ENCODE measurements around the gene MAGI3. TPM values are rescaled to one million over a fixed set of nuclear protein-coding genes. Genes with fewer than 3 reads are reported as not detected.

MAGI3 gene
- total RNA-seq, 1 donor from 2014 or later, result 17.6 TPM

DNA sequence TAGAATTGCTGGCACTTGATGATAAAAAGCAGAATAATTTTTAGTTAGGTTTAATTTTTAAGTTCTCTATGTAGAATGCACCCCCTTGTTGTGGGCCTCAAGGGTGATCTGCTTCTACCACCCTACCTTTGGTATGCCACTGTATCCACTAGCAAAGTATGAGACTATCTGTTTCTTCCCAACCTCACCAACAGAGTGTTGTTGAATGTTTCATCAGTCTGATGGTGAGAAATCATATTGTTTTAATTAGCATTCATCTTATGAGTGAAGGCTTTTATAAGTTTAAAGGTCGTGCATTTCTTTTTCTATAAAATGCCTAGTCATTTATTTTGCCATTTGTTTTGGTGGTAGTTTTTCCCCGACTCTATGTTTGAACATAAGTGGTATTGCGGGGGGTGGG is 141.0 kb downstream of the MAGI3 start:
- TF ChIP-seq CTCF (conservative IDR thresholded peaks at IDR 0.05), result no peak
- DNase-seq (ENCODE audit: low read depth, low spot score), result no peak
- Mint-ChIP-seq H3K27ac (ENCODE audit: unreplicated experiment) (no peak overlapping the region), H3K4me1 (peaks cover 5% of the 10 kb centered on the region), H3K9me3 (peaks cover 6% of the 10 kb centered on the region), H3K27me3 (ENCODE audit: low read depth) (no peaks in the 10 kb centered on the region), H3K4me3 (no peak overlapping the region), H3K36me3 (ENCODE audit: low read depth) (peaks cover 12% of the 10 kb centered on the region)

GRCh38 chr1:113533061-113533460 is 142.7 kb downstream of the MAGI3 start:
- no peak overlapping the region for H3K4me3 Mint-ChIP-seq
- no peaks in the 10 kb centered on the region for H3K27me3 Mint-ChIP-seq (ENCODE audit: low read depth)
- H3K36me3 Mint-ChIP-seq (ENCODE audit: low read depth), result peaks cover 9% of the 10 kb centered on the region
- H3K9me3 Mint-ChIP-seq, result peaks cover 3% of the 10 kb centered on the region
- no peak for TF ChIP-seq CTCF (conservative IDR thresholded peaks at IDR 0.05)
- DNase-seq (ENCODE audit: low read depth, low spot score), result no peak
- H3K27ac Mint-ChIP-seq (ENCODE audit: unreplicated experiment), result no peak overlapping the region
- peaks cover 5% of the 10 kb centered on the region for H3K4me1 Mint-ChIP-seq

DNA sequence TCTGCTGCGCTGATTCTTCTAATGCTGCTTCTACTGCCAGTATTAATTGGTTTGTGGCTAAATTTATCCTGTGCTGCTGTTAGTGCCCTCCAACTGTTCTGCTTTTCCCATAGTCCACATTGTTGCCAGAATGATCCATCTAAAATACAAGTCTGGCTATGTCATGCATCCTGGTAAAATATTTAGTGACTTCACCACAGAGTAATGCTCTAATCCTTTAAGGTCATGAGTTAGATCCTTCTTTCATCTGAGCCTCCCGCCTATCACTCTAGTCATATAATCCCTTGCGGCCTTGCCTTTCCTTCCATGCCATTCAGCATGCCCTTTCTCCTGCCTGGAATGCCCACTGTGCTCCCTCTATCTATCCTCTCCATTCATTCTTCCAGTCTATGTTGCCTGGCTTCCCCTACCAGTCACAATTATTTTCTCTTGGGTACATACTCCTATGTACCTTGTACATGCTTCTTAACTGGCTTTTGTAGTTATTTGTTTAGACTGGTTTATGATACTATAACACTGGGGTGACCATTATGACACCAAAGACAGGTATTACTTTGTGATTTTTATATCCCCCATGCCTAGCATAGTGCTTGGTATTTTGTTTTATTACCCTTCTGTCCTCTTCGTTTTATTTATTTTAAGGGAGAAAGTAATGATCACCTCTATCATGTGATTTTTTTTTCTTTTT is 144.0 kb downstream of the MAGI3 start:
- H3K9me3 Mint-ChIP-seq, result peaks cover 5% of the 10 kb centered on the region
- no peak for DNase-seq (ENCODE audit: low read depth, low spot score)
- peaks cover 5% of the 10 kb centered on the region for H3K4me1 Mint-ChIP-seq
- TF ChIP-seq CTCF (conservative IDR thresholded peaks at IDR 0.05), result no peak
- no peaks in the 10 kb centered on the region for H3K27me3 Mint-ChIP-seq (ENCODE audit: low read depth)
- H3K36me3 Mint-ChIP-seq (ENCODE audit: low read depth), result peaks cover under 1% of the 10 kb centered on the region
- no peak overlapping the region for H3K27ac Mint-ChIP-seq (ENCODE audit: unreplicated experiment)
- no peak overlapping the region for H3K4me3 Mint-ChIP-seq

DNA sequence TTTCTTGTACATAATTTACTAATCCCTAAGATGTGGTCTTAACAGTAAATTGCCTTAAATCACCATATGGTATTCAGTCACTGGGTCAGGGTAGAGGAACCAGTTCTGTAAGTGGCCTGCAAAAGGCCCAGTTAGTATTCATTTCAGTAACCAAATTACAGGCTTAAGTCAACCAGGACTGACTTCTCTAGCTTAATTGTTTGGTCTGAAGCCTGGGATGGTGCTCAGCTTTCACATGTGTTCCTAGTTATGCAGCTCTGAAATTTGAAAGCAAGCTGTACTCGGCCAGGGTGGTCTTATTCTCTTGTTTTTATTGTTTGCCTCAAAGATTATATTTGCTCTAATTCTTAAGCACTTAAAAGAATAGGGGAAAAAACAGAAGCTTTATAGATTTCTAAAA is 144.6 kb downstream of the MAGI3 start:
- TF ChIP-seq CTCF (conservative IDR thresholded peaks at IDR 0.05), result no peak
- Mint-ChIP-seq H3K9me3 (peaks cover 5% of the 10 kb centered on the region), H3K4me3 (no peak overlapping the region), H3K27ac (ENCODE audit: unreplicated experiment) (no peak overlapping the region), H3K27me3 (ENCODE audit: low read depth) (no peaks in the 10 kb centered on the region), H3K4me1 (peaks cover 5% of the 10 kb centered on the region), H3K36me3 (ENCODE audit: low read depth) (no peaks in the 10 kb centered on the region)
- DNase-seq (ENCODE audit: low read depth, low spot score), result no peak

DNA sequence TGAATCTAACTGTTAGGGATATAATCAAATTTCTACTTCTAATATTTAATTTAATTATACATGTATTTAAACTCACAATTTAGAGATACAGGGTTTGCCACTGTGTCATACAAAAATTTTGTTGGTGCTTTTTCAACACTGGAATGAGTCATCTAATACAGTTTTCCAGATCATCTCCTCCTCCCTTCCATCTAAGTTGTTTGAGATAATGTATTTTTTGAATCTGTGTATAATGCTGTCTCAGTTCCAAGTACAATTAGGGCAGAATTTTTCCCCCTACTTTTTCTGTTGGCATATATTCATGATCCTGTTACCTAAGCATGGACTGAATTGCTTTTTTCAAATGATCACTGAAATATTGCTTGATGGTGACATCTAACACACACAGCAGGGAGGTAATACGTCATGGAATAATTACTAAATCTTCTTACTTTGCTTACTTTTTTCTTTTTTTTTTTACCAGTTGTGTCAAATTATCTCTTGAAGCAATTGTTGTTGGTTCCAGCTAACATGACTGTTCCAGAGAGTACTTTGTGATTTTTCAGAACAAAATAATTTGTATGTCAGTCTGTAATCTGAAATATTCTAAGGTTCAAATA is 146.0 kb downstream of the MAGI3 start:
- peaks cover 5% of the 10 kb centered on the region for H3K4me1 Mint-ChIP-seq
- peaks cover 5% of the 10 kb centered on the region for H3K9me3 Mint-ChIP-seq
- H3K4me3 Mint-ChIP-seq, result no peak overlapping the region
- no peaks in the 10 kb centered on the region for H3K36me3 Mint-ChIP-seq (ENCODE audit: low read depth)
- no peak overlapping the region for H3K27ac Mint-ChIP-seq (ENCODE audit: unreplicated experiment)
- no peak for TF ChIP-seq CTCF (conservative IDR thresholded peaks at IDR 0.05)
- DNase-seq (ENCODE audit: low read depth, low spot score), result no peak
- H3K27me3 Mint-ChIP-seq (ENCODE audit: low read depth), result no peaks in the 10 kb centered on the region

All from neural crest cell (in vitro differentiated cells).